WI38 (cell line): ENCODE measurements around the gene BHMT.

Experiments
- H3K4me3 ChIP-seq: 2 replicates; pipeline ENCODE4 v1.5.1; 2011; ENCODE audit warnings: low read depth, mild to moderate bottlenecking, control low read depth, low read length
- CTCF ChIP-seq: IDR thresholded peaks from 2 replicates; pipeline ENCODE4 v1.5.1; 2012; ENCODE audit warnings: low read depth, mild to moderate bottlenecking, control low read depth, low read length

The BHMT gene

DNA sequence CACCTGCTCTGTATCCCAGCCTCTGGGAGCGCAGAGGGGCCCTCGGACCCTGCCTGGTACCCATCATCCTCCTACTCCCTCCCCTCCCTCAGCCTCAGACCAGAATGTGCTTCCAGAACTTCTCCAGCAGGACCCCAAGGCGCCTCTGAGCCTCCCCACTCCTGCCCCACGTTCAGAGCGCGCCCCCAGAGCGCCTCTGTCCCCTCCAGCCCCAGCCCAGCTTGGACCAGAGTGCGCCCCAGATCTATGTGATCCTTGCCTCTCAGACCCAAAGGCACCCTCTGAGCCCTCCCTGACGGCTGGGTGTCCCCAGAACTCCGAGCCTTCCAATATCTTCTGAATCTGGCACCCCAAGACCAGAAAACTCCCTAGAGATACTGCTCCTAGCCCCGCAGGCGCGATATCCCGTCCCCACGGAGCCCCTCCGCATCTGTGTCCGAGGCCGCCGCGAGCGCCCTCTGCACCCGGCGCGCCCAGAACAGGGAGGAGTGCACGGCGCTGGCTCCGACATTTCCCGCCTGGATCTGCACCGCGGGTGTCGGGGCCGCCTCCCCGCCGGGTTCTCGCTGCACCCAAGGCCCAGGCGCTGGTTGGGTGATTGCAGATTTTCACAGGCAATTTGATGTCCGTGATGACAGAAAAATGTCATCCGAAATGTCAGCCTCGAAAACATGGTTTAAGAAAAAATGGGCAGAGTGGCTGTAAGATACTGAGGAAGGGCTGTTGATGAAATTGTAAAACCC lies 522 bp downstream of the BHMT start:
- no peak for TF ChIP-seq CTCF
- H3K4me3 ChIP-seq, result no peak overlapping the region

DNA sequence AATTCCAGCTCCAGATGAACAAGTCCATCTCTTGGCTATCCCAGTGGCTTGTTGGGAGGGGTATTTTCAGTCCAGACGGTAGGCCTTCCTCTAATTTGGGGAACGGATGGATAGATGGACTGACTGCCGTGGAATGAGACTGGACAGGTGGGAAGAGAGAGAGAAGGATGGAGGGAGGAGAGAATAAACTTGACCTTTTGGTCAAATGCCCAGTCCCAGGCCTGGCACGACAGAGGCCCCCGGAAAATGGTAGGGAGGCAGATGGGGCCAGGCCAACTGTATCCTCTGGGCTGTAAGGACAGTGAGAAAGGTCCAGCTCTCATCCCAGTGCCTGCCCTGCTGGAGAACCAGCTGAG lies 1.1 kb downstream of the BHMT start:
- TF ChIP-seq CTCF, result no peak
- no peak overlapping the region for H3K4me3 ChIP-seq

DNA sequence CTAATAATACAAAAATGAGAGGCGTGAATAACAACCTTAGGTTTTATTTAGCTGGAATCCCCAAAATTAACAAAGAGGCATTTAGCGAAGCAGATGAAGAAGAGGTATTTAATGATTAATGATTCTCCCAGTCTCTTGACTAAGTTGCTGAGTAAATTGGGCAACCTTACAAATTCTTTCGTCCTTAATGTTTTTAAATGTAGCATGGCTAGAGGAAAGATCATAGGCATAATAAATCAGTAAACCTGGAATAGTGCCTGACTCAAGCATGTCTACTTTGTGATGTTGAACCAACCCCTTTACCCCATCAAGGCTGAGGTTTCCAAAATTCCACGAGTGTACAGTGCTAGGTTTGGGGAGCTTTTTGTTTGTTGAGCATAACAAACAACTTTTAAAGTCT lies 7.9 kb downstream of the BHMT start:
- no peak overlapping the region for H3K4me3 ChIP-seq
- no peak for TF ChIP-seq CTCF

- H3K4me3 ChIP-seq, result no peak overlapping the region
- no peak for TF ChIP-seq CTCF
Observed at GRCh38 chr5:79120221-79120620, 8.6 kb downstream of the BHMT start.

- TF ChIP-seq CTCF, result no peak
Observed at GRCh38 chr5:79122973-79123372, 11.4 kb downstream of the BHMT start.

GRCh38 chr5:79124607-79125006 lies 13.0 kb downstream of the BHMT start:
- no peak for TF ChIP-seq CTCF
- H3K4me3 ChIP-seq, result no peak overlapping the region

More at GRCh38 chr5:79122973-79123372, 11.4 kb downstream of the BHMT start:
- no peak overlapping the region for H3K4me3 ChIP-seq

DNA sequence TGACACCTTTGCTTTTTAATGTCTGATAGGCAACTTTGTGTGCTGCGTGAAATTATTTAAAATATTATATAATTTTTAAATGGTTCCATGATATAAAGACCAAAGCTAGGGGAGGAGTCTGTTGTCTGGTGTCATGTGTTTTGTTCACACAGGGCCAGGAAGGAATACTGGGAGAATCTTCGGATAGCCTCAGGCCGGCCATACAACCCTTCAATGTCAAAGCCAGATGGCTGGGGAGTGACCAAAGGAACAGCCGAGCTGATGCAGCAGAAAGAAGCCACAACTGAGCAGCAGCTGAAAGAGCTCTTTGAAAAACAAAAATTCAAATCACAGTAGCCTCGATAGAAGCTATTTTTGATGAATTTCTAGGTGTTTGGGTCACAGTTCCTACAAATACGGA lies 19.2 kb downstream of the BHMT start:
- H3K4me3 ChIP-seq, result no peak overlapping the region

More for the DNA sequence above, 19.2 kb downstream of the BHMT start:
- TF ChIP-seq CTCF, result no peak
